ENCODE data around the gene NME3. TPM values are rescaled to one million over a fixed set of nuclear protein-coding genes. Genes with fewer than 3 reads are reported as not detected.

Gene NME3
- total and polyA plus RNA-seq, 4 donors = 10.4 to 38.0 (median 19.4) TPM

GRCh38 chr16:1772362-1772907, 1.1 kb upstream of the NME3 start, which contains the start of gene EME2:
EME2 (plus strand) TSS chr16:1772810; CDS start chr16:1773228, 418 bp downstream.
- peak; percentile 52 for DNase-seq (ENCODE audit: low spot score)
- H3K9ac ChIP-seq (ENCODE audit: low read depth in 1 of 2, low read length in 2 of 2) = peak within 1 kb of the TSS; percentile 21 to 89
- peaks cover 10 to 50% (median 29%) of the 10 kb centered on the region in 4 donors for H3K4me1 ChIP-seq (ENCODE audit: control insufficient read depth in 4 of 4, insufficient read depth in 4 of 4, low read length in 3 of 4)
- no peaks in the 10 kb centered on the region for H3K27me3 ChIP-seq (ENCODE audit: control insufficient read depth in 4 of 4, insufficient read depth in 4 of 4, low read length in 3 of 4)
- H3K36me3 ChIP-seq (ENCODE audit: control insufficient read depth in 4 of 4, insufficient read depth in 3 of 4, low read depth in 1 of 4, low read length in 3 of 4) = peaks cover 0 to 20% (median 6%) of the 10 kb centered on the region in 4 donors
- under 1% methylated on average over 53 of the region's 53 CpGs for WGBS
- TF ChIP-seq SP1 (IDR thresholded peaks at IDR 0.05) = no peak
- no peak for TF ChIP-seq HNF4A (conservative IDR thresholded peaks at IDR 0.05)
- TF ChIP-seq GABPA (IDR thresholded peaks at IDR 0.05 in 1 of 2, conservative IDR thresholded peaks at IDR 0.05 in 1 of 2) = no peak
- TF ChIP-seq, protein P1, sequence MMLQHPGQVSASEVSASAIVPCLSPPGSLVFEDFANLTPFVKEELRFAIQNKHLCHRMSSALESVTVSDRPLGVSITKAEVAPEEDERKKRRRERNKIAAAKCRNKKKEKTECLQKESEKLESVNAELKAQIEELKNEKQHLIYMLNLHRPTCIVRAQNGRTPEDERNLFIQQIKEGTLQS (IDR thresholded peaks at IDR 0.05) = no peak
- TF ChIP-seq, protein P2, sequence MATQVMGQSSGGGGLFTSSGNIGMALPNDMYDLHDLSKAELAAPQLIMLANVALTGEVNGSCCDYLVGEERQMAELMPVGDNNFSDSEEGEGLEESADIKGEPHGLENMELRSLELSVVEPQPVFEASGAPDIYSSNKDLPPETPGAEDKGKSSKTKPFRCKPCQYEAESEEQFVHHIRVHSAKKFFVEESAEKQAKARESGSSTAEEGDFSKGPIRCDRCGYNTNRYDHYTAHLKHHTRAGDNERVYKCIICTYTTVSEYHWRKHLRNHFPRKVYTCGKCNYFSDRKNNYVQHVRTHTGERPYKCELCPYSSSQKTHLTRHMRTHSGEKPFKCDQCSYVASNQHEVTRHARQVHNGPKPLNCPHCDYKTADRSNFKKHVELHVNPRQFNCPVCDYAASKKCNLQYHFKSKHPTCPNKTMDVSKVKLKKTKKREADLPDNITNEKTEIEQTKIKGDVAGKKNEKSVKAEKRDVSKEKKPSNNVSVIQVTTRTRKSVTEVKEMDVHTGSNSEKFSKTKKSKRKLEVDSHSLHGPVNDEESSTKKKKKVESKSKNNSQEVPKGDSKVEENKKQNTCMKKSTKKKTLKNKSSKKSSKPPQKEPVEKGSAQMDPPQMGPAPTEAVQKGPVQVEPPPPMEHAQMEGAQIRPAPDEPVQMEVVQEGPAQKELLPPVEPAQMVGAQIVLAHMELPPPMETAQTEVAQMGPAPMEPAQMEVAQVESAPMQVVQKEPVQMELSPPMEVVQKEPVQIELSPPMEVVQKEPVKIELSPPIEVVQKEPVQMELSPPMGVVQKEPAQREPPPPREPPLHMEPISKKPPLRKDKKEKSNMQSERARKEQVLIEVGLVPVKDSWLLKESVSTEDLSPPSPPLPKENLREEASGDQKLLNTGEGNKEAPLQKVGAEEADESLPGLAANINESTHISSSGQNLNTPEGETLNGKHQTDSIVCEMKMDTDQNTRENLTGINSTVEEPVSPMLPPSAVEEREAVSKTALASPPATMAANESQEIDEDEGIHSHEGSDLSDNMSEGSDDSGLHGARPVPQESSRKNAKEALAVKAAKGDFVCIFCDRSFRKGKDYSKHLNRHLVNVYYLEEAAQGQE (IDR thresholded peaks at IDR 0.05) = no peak
- no peak for TF ChIP-seq MAX (IDR thresholded peaks at IDR 0.05)
- TF ChIP-seq FOXA2 (IDR thresholded peaks at IDR 0.05) = no peak
- TF ChIP-seq CTCF (IDR thresholded peaks at IDR 0.05; ENCODE audit: low read depth, low read length, missing input control) = no peak
- no peak for TF ChIP-seq YY1 (IDR thresholded peaks at IDR 0.05)
- TF ChIP-seq TAF1 (conservative IDR thresholded peaks at IDR 0.05) = no peak
- no peak for TF ChIP-seq JUND (IDR thresholded peaks at IDR 0.05)
- TF ChIP-seq, protein P3, sequence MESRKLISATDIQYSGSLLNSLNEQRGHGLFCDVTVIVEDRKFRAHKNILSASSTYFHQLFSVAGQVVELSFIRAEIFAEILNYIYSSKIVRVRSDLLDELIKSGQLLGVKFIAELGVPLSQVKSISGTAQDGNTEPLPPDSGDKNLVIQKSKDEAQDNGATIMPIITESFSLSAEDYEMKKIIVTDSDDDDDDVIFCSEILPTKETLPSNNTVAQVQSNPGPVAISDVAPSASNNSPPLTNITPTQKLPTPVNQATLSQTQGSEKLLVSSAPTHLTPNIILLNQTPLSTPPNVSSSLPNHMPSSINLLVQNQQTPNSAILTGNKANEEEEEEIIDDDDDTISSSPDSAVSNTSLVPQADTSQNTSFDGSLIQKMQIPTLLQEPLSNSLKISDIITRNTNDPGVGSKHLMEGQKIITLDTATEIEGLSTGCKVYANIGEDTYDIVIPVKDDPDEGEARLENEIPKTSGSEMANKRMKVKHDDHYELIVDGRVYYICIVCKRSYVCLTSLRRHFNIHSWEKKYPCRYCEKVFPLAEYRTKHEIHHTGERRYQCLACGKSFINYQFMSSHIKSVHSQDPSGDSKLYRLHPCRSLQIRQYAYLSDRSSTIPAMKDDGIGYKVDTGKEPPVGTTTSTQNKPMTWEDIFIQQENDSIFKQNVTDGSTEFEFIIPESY (IDR thresholded peaks at IDR 0.05) = no peak
- TF ChIP-seq FOXA1 (IDR thresholded peaks at IDR 0.05) = no peak
- TF ChIP-seq HNF4G (IDR thresholded peaks at IDR 0.05) = no peak
- no peak for TF ChIP-seq RXRA (IDR thresholded peaks at IDR 0.05)
- no peak for TF ChIP-seq RAD21 (IDR thresholded peaks at IDR 0.05)
- TF ChIP-seq NR2F2 (IDR thresholded peaks at IDR 0.05) = no peak
- TF ChIP-seq EGR1 (IDR thresholded peaks at IDR 0.05; ENCODE audit: low read depth in 2 of 2) = no peak
- H3K4me3 ChIP-seq (ENCODE audit: low read depth in 1 of 3, low read length in 3 of 3) = peak within 1 kb of the TSS; percentile 73 to 93 (median 78)
- H3K27ac ChIP-seq (ENCODE audit: low read depth in 1 of 2, low read length in 2 of 2) = peak within 1 kb of the TSS; percentile 83 to 94
- no peaks in the 10 kb centered on the region for H3K9me3 ChIP-seq (ENCODE audit: control insufficient read depth in 4 of 4, low read length in 3 of 4)
